Measurements from ENCODE around the gene VSNL1. TPM values are rescaled to one million over a fixed set of nuclear protein-coding genes. Genes with fewer than 3 reads are reported as not detected.

The VSNL1 gene
- total and polyA plus RNA-seq, 2 experiments from 2014 or later, result 102 to 112 TPM

- Histone ChIP-seq H3K4me3 (peak overlapping the region; percentile 20; the same call in 1 of the 2 replicates), H3K4me2 (peak overlapping the region; percentile 61), H3K36me3 (ENCODE audit: insufficient read depth) (no peaks in the 10 kb centered on the region), H2AFZ (no peak overlapping the region), H3K27ac (ENCODE audit: low read depth) (peak overlapping the region; percentile 77), H4K20me1 (replicated peaks; ENCODE audit: insufficient read depth) (peaks cover 10% of the 10 kb centered on the region; the same call in 1 of the 2 replicates), H3K27me3 (ENCODE audit: insufficient read depth) (no peaks in the 10 kb centered on the region), H3F3A (replicated peaks; ENCODE audit: low read depth) (no peaks in the 10 kb centered on the region), H3K79me2 (replicated peaks; ENCODE audit: insufficient read depth) (peaks cover 100% of the 10 kb centered on the region), H3K9me2 (ENCODE audit: insufficient read depth) (no peaks in the 10 kb centered on the region), H3K4me1 (ENCODE audit: insufficient read depth) (peaks cover 82% of the 10 kb centered on the region)
- Mint-ChIP-seq H3K27me3 (ENCODE audit: insufficient read depth, low read depth, poor library complexity) (peaks cover 2% of the 10 kb centered on the region), H3K27ac (peak overlapping the region; percentile 79), H3K4me3 (peak overlapping the region; percentile 47), H3K9me3 (no peaks in the 10 kb centered on the region), H3K4me1 (peaks cover 86% of the 10 kb centered on the region), H3K36me3 (ENCODE audit: low read depth) (no peaks in the 10 kb centered on the region)
- DNase-seq (ENCODE audit: low spot score) (peak; percentile 51), ATAC-seq (peak; percentile 76)
- TF ChIP-seq CTCF (conservative IDR thresholded peaks at IDR 0.05; ENCODE audit: low read depth in 2 of 2) (no peak), EZH2 (IDR thresholded peaks at IDR 0.05; ENCODE audit: low read depth, unreplicated experiment) (no peak), ZNF462 (CRISPR knock-in tag; IDR thresholded peaks at IDR 0.05) (peak; percentile 68; the same call in 1 of the 2 replicates), EZH2phosphoT487 (IDR thresholded peaks at IDR 0.05; ENCODE audit: unreplicated experiment) (no peak), STAT1 (IDR thresholded peaks at IDR 0.05; ENCODE audit: unreplicated experiment) (no peak), ETS1 (IDR thresholded peaks at IDR 0.05) (no peak), CREB1 (CRISPR knock-in tag; IDR thresholded peaks at IDR 0.05; ENCODE audit: low read depth) (no peak)
These were observed 17.1 kb downstream of the VSNL1 start for GRCh38 chr2:17557596-17557995.

Data from GM23338 (cell line).